H7 (cell line): Measurements from ENCODE around the gene KDM4C. TPM values are rescaled to one million over a fixed set of nuclear protein-coding genes. Genes with fewer than 3 reads are reported as not detected.

Experiments
- DNase-seq: peaks from one replicate; pipeline ENCODE4 v3.0.0; 2012
- H3K27me3 ChIP-seq: 2 replicates; pipeline ENCODE4 v1.6.0; 2011; ENCODE audit warnings: mild to moderate bottlenecking, low read length; ENCODE audit not compliant: control insufficient read depth, insufficient read depth
- H3K36me3 ChIP-seq: replicated peaks from 2 replicates; pipeline ENCODE4 v1.5.1; 2011; ENCODE audit warnings: low read length; ENCODE audit not compliant: control insufficient read depth, insufficient read depth
- H3K4me3 ChIP-seq: 2 replicates; pipeline ENCODE4 v1.5.1; 2011; ENCODE audit warnings: low read depth, mild to moderate bottlenecking, control low read depth, low read length, moderate library complexity; ENCODE audit not compliant: insufficient read depth
- total RNA-seq: library from RNA; depleted of rRNA; stranded (reverse); fragments of >200 nt; shearing (Covaris generic); gene quantifications from 2 replicates; pipeline ENCODE4 v1.2.3, GENCODE V29; 2014

KDM4C gene
- total RNA-seq, 1 experiment from 2014 or later: 20.9 TPM

DNA sequence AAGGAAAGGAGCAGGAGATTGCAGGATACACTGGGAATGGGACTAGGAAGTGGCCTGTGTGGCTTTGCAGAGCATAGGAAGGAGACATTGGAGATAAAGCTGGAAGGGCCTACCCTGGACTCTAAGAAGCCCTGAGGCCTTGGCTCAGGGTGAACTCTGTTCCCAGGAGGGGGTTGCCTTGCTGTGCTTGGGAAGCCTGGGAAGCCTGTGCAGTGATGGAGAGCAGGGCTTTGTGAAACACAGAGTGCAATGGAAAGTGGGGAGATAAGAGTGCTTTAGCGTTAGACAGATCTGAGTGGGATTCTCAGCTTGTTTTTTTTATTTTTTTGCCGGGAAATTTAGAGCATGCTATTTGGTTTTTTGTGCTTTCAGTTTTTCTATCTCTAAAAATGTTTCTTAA lies 437.8 kb downstream of the KDM4C start:
- H3K27me3 ChIP-seq: no peaks in the 10 kb centered on the region
- no peaks in the 10 kb centered on the region for H3K36me3 ChIP-seq
- no peak for DNase-seq
- no peak overlapping the region for H3K4me3 ChIP-seq

DNA sequence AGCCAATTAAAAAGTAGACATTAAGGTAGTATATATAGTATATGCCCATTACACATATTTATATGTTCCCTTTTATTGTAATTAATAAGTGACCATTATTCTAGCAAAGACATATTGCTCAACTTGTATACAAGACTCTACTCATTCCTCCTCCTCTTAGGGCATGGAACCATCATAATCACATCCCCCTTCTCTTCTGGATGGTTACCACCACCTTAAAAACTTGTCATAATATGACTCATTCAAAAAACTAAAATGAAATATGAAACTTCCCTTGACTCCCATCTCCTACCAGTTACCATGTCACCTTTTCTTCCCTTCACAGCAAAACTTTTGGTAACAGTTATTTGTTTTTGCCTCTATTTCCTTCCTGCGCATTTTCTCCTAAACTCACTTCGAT lies 438.7 kb downstream of the KDM4C start:
- H3K36me3 ChIP-seq: no peaks in the 10 kb centered on the region
- H3K4me3 ChIP-seq: no peak overlapping the region
- DNase-seq: no peak
- no peaks in the 10 kb centered on the region for H3K27me3 ChIP-seq

DNA sequence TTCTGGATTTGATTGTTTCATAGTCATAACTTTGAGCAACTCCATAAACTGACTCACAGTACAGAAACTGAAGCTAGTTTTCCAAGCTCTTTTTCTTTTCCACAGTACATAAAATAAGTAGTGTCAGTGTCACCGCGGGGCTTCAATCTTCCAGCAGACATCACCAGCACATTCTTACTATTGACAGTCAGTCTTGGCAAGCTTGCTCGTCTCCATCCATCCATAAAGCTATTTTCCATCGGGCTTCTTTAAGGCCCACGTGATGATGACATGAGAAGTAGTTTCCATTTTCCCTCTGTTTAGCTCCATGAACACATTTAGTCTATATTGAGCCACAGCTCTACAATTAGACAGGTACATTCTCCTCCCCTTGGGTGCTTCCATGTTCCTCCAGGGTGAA lies 443.4 kb downstream of the KDM4C start:
- Histone ChIP-seq H3K27me3 (no peaks in the 10 kb centered on the region), H3K36me3 (no peaks in the 10 kb centered on the region), H3K4me3 (no peak overlapping the region)
- no peak for DNase-seq

DNA sequence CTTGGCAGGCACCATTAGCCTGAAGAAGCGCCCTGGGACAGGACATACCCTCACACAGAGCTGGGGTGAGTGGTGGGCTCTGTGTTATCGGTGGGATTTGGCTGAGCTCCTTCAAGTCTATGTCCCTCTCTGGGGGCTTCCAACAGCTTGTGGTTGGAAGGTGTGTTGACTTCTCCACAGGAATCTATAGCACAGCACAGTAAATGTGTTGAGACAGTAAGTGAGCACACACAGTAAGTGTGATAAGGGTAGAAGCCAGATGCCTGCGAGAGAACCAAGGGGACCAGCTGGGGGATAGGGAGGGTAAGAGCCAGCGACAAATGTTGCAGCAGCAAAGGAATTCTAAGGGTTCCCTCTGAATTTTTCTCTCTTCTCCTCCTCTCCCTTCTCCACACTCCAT lies 448.0 kb downstream of the KDM4C start:
- DNase-seq: no peak
- H3K4me3 ChIP-seq: no peak overlapping the region

DNA sequence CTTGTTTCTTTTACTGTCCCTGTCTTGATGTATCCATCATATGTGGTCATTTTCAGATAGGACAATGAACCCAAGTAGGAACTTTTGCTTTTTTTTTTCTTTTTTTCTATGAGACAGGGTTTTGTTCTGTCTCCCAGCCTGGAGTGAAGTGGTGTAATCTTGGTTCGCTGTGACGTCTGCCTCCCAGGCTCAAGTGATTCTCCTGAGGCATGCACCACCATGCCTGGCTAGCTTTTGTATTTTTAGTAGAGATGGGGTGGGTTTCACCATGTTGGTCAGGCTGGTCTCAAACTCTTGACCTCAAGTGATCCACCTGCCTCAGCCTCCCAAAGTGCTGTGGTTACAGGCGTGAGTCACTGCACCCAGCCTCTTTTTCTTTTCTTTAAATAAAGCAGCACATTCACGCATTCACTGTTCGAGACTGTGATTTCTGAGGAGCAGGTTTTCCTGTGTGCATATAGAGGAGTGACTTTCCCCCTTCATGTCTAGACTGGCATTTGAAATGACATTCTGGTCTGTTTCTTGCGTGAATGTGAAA lies 448.5 kb downstream of the KDM4C start:
- DNase-seq: no peak
- Histone ChIP-seq H3K27me3 (no peaks in the 10 kb centered on the region), H3K36me3 (no peaks in the 10 kb centered on the region), H3K4me3 (no peak overlapping the region)

More for the DNA sequence above, 448.0 kb downstream of the KDM4C start:
- H3K27me3 ChIP-seq: no peaks in the 10 kb centered on the region
- H3K36me3 ChIP-seq: no peaks in the 10 kb centered on the region

DNA sequence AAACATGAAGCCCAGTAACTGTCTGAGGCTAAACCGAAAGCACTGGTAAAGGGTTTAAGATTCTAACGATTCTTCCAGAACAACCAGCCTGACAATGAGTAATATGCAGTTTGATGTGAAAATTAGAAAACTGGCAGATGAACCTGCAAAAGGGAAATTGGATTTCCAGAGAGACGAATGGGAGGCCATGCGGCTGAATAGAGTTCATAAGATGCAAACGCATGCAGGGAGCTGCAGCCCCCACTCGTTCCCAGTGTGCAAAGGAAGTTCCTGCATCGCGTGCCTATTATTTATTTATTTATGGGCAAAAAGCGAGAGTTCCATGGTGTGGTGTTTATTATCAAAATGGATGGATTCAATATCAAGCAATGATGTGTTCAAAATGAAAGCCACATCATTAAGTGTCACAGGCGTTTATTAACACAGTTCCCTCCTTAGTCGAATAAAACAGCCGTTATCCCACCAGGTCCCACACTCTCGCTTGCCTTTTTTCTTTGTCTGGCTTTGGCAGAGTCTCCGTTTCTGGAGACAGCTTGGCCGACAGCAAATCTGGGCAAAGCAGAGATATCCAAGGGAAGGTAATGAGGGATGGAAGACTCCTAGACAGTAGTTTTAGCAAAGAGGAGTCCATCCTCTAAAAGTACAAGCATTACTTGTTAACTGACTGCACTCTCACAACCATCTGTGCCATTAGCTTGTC lies 451.4 kb downstream of the KDM4C start:
- Histone ChIP-seq H3K27me3 (peaks cover 7% of the 10 kb centered on the region), H3K4me3 (no peak overlapping the region)

DNA sequence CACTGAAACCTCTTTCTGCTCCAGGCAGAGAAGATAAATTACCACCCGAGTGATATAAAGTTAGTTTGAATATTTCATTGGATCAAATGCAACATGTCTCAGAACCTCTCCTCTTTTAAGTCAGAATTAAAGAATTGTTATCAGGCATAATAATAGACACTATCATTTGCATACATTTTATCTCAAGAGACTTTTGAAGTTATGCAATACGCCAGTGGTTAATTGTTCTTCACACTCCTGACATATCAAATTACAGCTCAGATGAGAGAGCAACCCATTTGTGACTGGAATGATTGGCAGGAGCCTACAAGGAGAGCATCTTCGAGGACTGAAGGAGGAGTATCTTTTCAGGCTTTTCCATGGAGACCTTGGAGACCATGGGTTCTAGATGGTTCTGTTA lies 452.2 kb downstream of the KDM4C start:
- Histone ChIP-seq H3K36me3 (no peaks in the 10 kb centered on the region), H3K27me3 (peaks cover 7% of the 10 kb centered on the region), H3K4me3 (no peak overlapping the region)
- no peak for DNase-seq

More for the DNA sequence above, 451.4 kb downstream of the KDM4C start:
- H3K36me3 ChIP-seq: no peaks in the 10 kb centered on the region
- DNase-seq: no peak

DNA sequence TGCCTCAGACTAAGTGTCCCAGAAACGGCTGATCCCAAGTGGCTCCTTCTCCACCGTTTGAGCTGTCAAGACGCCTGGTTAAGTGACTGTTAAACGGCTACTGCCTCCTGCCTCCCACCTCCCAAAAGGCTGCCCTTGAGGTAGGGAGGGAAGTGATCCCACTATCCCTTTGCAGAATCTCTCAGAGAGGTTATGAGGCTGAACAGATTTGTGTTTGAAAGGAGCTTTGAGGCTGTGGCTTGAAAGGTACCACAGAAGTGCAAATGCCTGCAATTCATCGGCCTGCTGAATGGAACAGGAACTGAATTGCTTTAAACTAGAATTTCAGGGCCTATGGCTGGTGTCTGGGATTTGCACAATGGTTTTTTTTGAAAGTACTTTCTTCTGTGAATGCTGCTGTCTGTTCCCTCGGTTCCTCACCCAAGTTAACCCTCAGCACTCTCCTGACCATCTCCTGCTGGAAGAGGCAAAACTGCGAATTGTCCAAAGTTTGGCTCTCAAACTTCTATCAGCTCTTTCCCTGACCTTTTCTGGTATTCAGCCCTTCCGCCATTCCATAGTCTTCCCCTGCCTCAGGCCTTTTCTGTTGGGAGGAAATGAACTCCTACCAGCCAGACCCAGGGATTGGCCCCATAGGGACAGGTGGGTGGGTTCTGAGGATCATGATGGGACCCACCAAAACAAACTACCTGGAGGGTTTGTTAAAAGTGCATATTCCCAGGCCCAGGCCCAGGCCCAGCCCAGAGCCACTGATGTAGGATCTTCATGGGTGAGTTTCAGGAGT lies 453.3 kb downstream of the KDM4C start:
- DNase-seq: no peak
- H3K27me3 ChIP-seq: peaks cover 7% of the 10 kb centered on the region
- no peaks in the 10 kb centered on the region for H3K36me3 ChIP-seq
- no peak overlapping the region for H3K4me3 ChIP-seq

DNA sequence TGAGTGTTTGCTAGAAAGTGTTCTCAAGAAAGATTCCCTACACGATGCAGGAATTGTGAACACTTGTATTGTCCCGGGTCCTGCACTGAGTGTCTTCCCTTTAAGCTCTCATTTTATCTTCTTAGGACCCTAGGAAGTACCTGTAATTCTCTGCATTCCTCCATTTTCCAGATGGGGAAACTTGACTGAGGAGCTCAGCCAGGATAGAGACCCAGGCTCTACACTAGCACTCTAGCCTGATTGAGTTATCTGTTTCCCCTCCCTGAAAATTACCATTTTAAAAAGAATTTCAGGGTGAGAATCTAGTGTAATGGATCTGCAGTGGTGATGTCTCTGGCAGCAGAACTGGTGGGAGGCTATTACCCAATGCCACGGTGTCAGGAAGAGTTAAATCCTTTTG lies 453.9 kb downstream of the KDM4C start:
- no peaks in the 10 kb centered on the region for H3K36me3 ChIP-seq
- no peak for DNase-seq
- H3K27me3 ChIP-seq: peaks cover 7% of the 10 kb centered on the region
- H3K4me3 ChIP-seq: no peak overlapping the region

DNA sequence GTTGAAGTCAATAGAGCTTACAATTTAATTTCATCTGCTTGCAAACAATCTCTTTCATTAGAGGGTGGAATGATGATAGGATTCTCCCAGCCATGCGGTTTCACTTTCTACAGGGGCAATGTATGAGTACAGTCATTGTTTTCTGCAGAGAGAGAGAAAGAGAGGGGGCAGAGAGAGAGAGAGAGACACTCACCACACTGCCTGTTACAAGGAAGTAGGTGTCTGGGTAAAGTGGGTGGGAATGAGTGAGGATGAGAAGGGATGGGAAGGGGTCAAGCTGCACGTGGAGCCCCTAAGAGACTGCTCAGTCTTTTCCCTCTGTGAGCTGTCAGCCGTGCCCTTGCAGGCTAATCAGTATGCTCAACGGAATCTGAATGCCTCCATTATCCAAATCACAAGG lies 454.3 kb downstream of the KDM4C start:
- H3K27me3 ChIP-seq: peaks cover 7% of the 10 kb centered on the region
- H3K4me3 ChIP-seq: no peak overlapping the region
- no peak for DNase-seq

DNA sequence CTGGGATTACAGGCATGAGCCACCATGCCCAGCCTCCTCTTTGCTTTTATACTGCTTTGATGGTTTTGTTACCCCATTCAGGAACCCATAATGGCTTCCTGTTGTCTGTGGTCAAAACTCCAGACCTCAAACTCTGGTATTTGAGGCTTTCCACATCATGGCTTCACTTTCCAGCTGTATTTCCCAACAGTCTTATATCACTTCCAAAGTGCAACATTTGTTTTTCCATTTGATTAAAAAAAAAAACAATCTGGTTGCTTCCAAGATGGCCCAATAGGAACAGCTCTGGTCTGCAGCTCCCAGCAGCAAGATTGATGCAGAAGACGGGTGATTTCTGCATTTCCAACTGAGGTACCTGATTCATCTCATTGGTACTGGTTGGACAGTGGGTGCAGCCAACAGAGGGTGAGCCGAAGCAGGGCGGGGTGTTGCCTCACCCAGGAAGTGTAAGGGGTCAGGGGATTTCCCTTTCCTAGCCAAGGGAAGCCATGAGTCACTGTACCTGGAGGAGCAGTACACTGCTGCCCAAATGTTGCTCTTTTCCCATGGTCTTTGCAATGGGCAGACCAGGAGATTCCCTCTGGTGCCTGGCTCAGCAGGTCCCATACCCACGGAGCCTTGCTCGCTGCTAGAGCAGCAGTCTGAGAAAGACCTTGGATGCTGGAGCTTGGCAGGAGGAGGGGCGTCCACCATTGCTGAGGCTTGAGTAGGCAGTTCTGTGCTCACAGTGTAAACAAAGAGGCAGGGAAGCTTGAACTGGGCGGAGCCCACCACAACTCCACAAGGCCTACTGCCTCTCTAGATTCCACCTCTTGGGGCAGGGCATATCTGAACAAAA lies 458.4 kb downstream of the KDM4C start:
- Histone ChIP-seq H3K4me3 (no peak overlapping the region), H3K27me3 (peaks cover 7% of the 10 kb centered on the region), H3K36me3 (no peaks in the 10 kb centered on the region)
- DNase-seq: no peak

More for the DNA sequence above, 454.3 kb downstream of the KDM4C start:
- H3K36me3 ChIP-seq: no peaks in the 10 kb centered on the region

DNA sequence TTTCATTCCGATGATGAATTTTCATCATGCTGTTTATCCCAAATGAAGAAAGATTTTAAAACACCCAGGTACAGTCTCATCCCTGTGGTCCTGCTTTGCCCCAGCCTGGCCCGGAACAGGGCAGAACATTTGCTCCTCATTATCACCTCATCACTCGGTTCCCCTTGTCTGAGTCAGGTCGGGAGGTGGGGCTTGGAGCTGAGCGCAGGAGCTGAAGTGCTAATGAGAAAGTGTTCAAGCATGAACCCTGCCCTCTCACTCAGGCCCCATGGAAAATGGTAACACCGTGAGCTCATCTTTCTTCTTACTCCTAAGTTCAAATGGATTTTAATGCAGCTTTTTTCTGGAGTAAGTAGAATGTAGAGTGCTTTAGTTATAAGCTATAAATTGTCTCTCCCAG lies 466.2 kb downstream of the KDM4C start:
- no peaks in the 10 kb centered on the region for H3K36me3 ChIP-seq
- H3K27me3 ChIP-seq: no peaks in the 10 kb centered on the region
- no peak for DNase-seq
- H3K4me3 ChIP-seq: no peak overlapping the region
